IMR-90 (cell line): ENCODE measurements around the gene CNKSR2. TPM values are rescaled to one million over a fixed set of nuclear protein-coding genes. Genes with fewer than 3 reads are reported as not detected.

Experiments
- ATAC-seq: fragments of 200-7000 bp; cut with Tn5 transposase; 2 replicates; pipeline ENCODE4 v1.9.1; 2020; ENCODE audit warnings: low read depth, mild to moderate bottlenecking, moderate library complexity
- BruUV-seq: library from RNA; stranded (reverse); fragments of 400-500 nt; replicated peaks from 2 replicates; lab custom pipeline; 2021; lab: Mats Ljungman, UMichigan
- CTCF ChIA-PET: fragments of 300-600 bp; formaldehyde crosslinking; extraction: SDS; loops from one replicate; lab custom pipeline; 2021; ENCODE audit warnings: antibody characterized with exemption; lab: Yijun Ruan, JAX
- POLR2A ChIA-PET: fragments of 300-600 bp; sonication (Branson Sonifier 250); formaldehyde crosslinking; loops from one replicate; lab custom pipeline; 2022; ENCODE audit warnings: antibody characterized with exemption; ENCODE audit not compliant: unreplicated experiment; lab: Charles Lee
- DNase-seq: peaks from one replicate; pipeline ENCODE4 v3.0.0; 2013
- H2AFZ ChIP-seq: replicated peaks from 2 replicates; pipeline ENCODE3; 2013; ENCODE audit warnings: low read length, mild to moderate bottlenecking; ENCODE audit not compliant: poor library complexity
- H2AK5ac ChIP-seq: 2 replicates; pipeline ENCODE4 v1.6.1; 2013; ENCODE audit warnings: low read depth, low read length, inconsistent platforms
- H2AK9ac ChIP-seq: replicated peaks from 2 replicates; pipeline ENCODE3; 2013; ENCODE audit warnings: mild to moderate bottlenecking, low read depth, low read length, moderate library complexity; ENCODE audit not compliant: poor library complexity
- H2BK120ac ChIP-seq: 2 replicates; pipeline ENCODE4 v1.6.1; 2013; ENCODE audit warnings: low read depth, low read length, inconsistent platforms
- H2BK15ac ChIP-seq: 3 replicates; pipeline ENCODE4 v1.6.1; 2013; ENCODE audit warnings: low read depth, low read length, inconsistent platforms
- H2BK20ac ChIP-seq: 2 replicates; pipeline ENCODE4 v1.6.1; 2013; ENCODE audit warnings: low read depth, mild to moderate bottlenecking, inconsistent platforms, low read length, moderate library complexity
- H2BK5ac ChIP-seq: 2 replicates; pipeline ENCODE4 v1.6.1; 2013; ENCODE audit warnings: mild to moderate bottlenecking, low read depth, low read length, inconsistent platforms; ENCODE audit not compliant: poor library complexity, severe bottlenecking
- H3K14ac ChIP-seq: replicated peaks from 2 replicates; pipeline ENCODE4 v1.6.1; 2013; ENCODE audit warnings: low read depth, low read length, inconsistent platforms
- H3K18ac ChIP-seq: 2 replicates; pipeline ENCODE4 v1.6.1; 2013; ENCODE audit warnings: low read depth, low read length, control low read depth
- H3K23ac ChIP-seq: 2 replicates; pipeline ENCODE4 v1.6.1; 2013; ENCODE audit warnings: low read depth, low read length, inconsistent platforms
- H3K27ac ChIP-seq: 2 replicates; pipeline ENCODE4 v1.5.1; 2013; ENCODE audit warnings: mild to moderate bottlenecking, control low read depth, low read length; ENCODE audit not compliant: insufficient read depth
- H3K27me3 ChIP-seq: 2 replicates; pipeline ENCODE4 v1.6.1; 2013; ENCODE audit warnings: low read length; ENCODE audit not compliant: control insufficient read depth, insufficient read depth
- H3K36me3 ChIP-seq: 2 replicates; pipeline ENCODE4 v1.6.1; 2013; ENCODE audit warnings: low read length, mixed read lengths; ENCODE audit not compliant: control insufficient read depth, insufficient read depth
- H3K4ac ChIP-seq: 2 replicates; pipeline ENCODE4 v1.6.1; 2013; ENCODE audit warnings: low read depth, low read length, inconsistent platforms
- H3K4me1 ChIP-seq: 2 replicates; pipeline ENCODE4 v1.6.1; 2013; ENCODE audit warnings: low read length, mixed read lengths; ENCODE audit not compliant: control insufficient read depth, insufficient read depth
- H3K4me2 ChIP-seq: 2 replicates; pipeline ENCODE4 v1.6.1; 2013; ENCODE audit warnings: low read depth, mild to moderate bottlenecking, control low read depth, low read length, moderate library complexity
- H3K4me3 ChIP-seq: 2 replicates; pipeline ENCODE4 v1.5.1; 2013; ENCODE audit warnings: low read depth, mild to moderate bottlenecking, control low read depth, low read length, moderate library complexity; ENCODE audit not compliant: insufficient read depth
- H3K56ac ChIP-seq: 2 replicates; pipeline ENCODE4 v1.6.1; 2013; ENCODE audit warnings: low read length, inconsistent platforms; ENCODE audit not compliant: insufficient read depth; ENCODE audit errors: extremely low read depth
- H3K79me1 ChIP-seq, 2 experiments: 2 replicates each; pipeline ENCODE4 v1.6.1; 2013; ENCODE audit warnings: low read length in 2 of 2, inconsistent platforms in 1 of 2, low read depth in 1 of 2
- H3K9ac ChIP-seq: 2 replicates; pipeline ENCODE4 v1.6.1; 2013; ENCODE audit warnings: low read depth, low read length, control low read depth
- H3K9me1 ChIP-seq: 2 replicates; pipeline ENCODE4 v1.6.1; 2013; ENCODE audit warnings: low read length, inconsistent platforms; ENCODE audit not compliant: insufficient read depth
- H3K9me3 ChIP-seq: 2 replicates; pipeline ENCODE4 v1.6.1; 2013; ENCODE audit warnings: low read length; ENCODE audit not compliant: control insufficient read depth, insufficient read depth
- H4K20me1 ChIP-seq: 2 replicates; pipeline ENCODE4 v1.6.1; 2013; ENCODE audit warnings: low read length, inconsistent platforms; ENCODE audit not compliant: insufficient read depth
- H4K5ac ChIP-seq: 2 replicates; pipeline ENCODE4 v1.6.1; 2013; ENCODE audit warnings: mild to moderate bottlenecking, low read depth, low read length, control low read depth
- H4K8ac ChIP-seq, 2 experiments: 2 replicates each; pipeline ENCODE4 v1.6.1; 2013; ENCODE audit warnings: low read depth in 2 of 2, low read length in 2 of 2, control low read depth in 1 of 2, inconsistent platforms in 1 of 2
- H4K91ac ChIP-seq: 2 replicates; pipeline ENCODE4 v1.6.1; 2013; ENCODE audit warnings: low read depth, low read length, inconsistent platforms; ENCODE audit not compliant: insufficient read depth
- CHD1 ChIP-seq: IDR thresholded peaks from 2 replicates; pipeline ENCODE4 v1.6.1; 2012; ENCODE audit warnings: low read depth, low read length, improper control_type of control experiment
- RFX5 ChIP-seq: IDR thresholded peaks from 2 replicates; pipeline ENCODE4 v1.8.0; 2012; ENCODE audit warnings: low read depth, mild to moderate bottlenecking, low read length, moderate library complexity
- WGBS, 2 experiments: methylation state at CpG; one replicate each; pipeline versions ENCODE4 v1.1.5 to v1.1.7; 2013; ENCODE audit warnings: missing lambda C conversion rate in 2 of 2; ENCODE audit not compliant: insufficient read length in 1 of 2; ENCODE audit errors: extremely low coverage in 2 of 2; 5-methylcytosine and 5-hydroxymethylcytosine counted together
- dilution Hi-C: fragments of 300-500 bp; cut with HindIII; formaldehyde crosslinking; loops from one replicate; pipeline ENCODE4 v1.14.3; 2018; ENCODE audit warnings: low sequenced_read_pairs; ENCODE audit not compliant: unreplicated experiment
- in situ Hi-C: fragments of 300-500 bp; cut with MboI; formaldehyde crosslinking; loops from 3 replicates; pipeline ENCODE4 v1.14.3; 2019; ENCODE audit warnings: low sequenced_read_pairs, inconsistent platforms, mixed read lengths
- intact Hi-C: fragments of 100-400 bp; cut with micrococcal nuclease; formaldehyde crosslinking; loops from 2 replicates; pipeline ENCODE4 v1.10.0; 2022
- polyA plus RNA-seq, 3 experiments: library from polyadenylated mRNA; depleted of rRNA; stranded (reverse); fragments of >200 nt; gene quantifications; 2 replicates each; pipeline ENCODE4 v1.2.3, GENCODE V29; 2012; ENCODE audit warnings: low replicate concordance in 1 of 3
- total RNA-seq: library from RNA; depleted of rRNA; stranded (reverse); fragments of >200 nt; gene quantifications from 2 replicates; pipeline ENCODE4 v1.2.3, GENCODE V29; 2012

Gene CNKSR2
- total and polyA plus RNA-seq, 2 of the 4 experiments (the other 2 are of a cell fraction), result 0.14 to 0.90 TPM

GRCh38 chrX:21559417-21559816 lies 185.2 kb downstream of the CNKSR2 start:
- Histone ChIP-seq H3K4ac (no peak overlapping the region), H2BK120ac (no peak overlapping the region), H3K18ac (no peak overlapping the region), H2AK5ac (no peak overlapping the region), H3K14ac (no peak overlapping the region), H3K23ac (no peak overlapping the region), H3K4me2 (no peak overlapping the region), H3K9me1 (no peaks in the 10 kb centered on the region), H3K56ac (no peak overlapping the region), H2BK20ac (no peak overlapping the region), H2BK5ac (no peak overlapping the region), H4K5ac (no peak overlapping the region), H3K9ac (no peak overlapping the region), H2AK9ac (no peak overlapping the region), H3K27ac (no peak overlapping the region), H3K4me1 (no peaks in the 10 kb centered on the region), H4K8ac (no peak overlapping the region), H2AFZ (no peak overlapping the region), H3K4me3 (no peak overlapping the region), H3K9me3 (no peaks in the 10 kb centered on the region), H3K79me1 (no peaks in the 10 kb centered on the region), H3K36me3 (no peaks in the 10 kb centered on the region), H4K91ac (no peak overlapping the region), H4K20me1 (no peaks in the 10 kb centered on the region), H3K27me3 (no peaks in the 10 kb centered on the region), H2BK15ac (no peak overlapping the region)
- WGBS, 2 experiments, result no CpG with 5 or more reads among the region's 2 CpGs
- no peak for ATAC-seq
- dilution Hi-C loops, result no loop called here
- intact Hi-C loops, result no loop called here
- in situ Hi-C loops, result no loop called here
- DNase-seq, result no peak
- POLR2A ChIA-PET, result no interaction called here
- no peak for TF ChIP-seq CHD1
- TF ChIP-seq RFX5, result no peak
- BruUV-seq, result no TSS peak
- CTCF ChIA-PET, result no interaction called here
